HG02610 (cell line): ENCODE data around the gene NFAM1.

ENCODE experiments used
- ATAC-seq: cut with Tn5 transposase; IDR thresholded peaks from one replicate; pipeline ENCODE4 v1.9.1; 2021; ENCODE audit warnings: mild to moderate bottlenecking, moderate library complexity; ENCODE audit not compliant: unreplicated experiment

Gene NFAM1

GRCh38 chr22:42432020-42432596, at the start of gene NFAM1:
Gene NFAM1, minus strand, starts transcription at chr22:42432403. Its CDS starts 46 bp downstream, at chr22:42432357.
- ATAC-seq: no peak

GRCh38 chr22:42475122-42475521, 42.9 kb upstream of the NFAM1 start:
- ATAC-seq: no peak

GRCh38 chr22:42473484-42474193, 41.4 kb upstream of the NFAM1 start:
- ATAC-seq: no peak

GRCh38 chr22:42472671-42473070, 40.5 kb upstream of the NFAM1 start:
- no peak for ATAC-seq

GRCh38 chr22:42471441-42471840, 39.2 kb upstream of the NFAM1 start:
- no peak for ATAC-seq

GRCh38 chr22:42470366-42471082, 38.3 kb upstream of the NFAM1 start:
- ATAC-seq: no peak

- ATAC-seq: no peak
Observed at GRCh38 chr22:42468841-42469240, 36.6 kb upstream of the NFAM1 start.

GRCh38 chr22:42462016-42462415, 29.8 kb upstream of the NFAM1 start:
- ATAC-seq: no peak

GRCh38 chr22:42461511-42461910, 29.3 kb upstream of the NFAM1 start:
- ATAC-seq: no peak

- ATAC-seq: no peak
Observed at GRCh38 chr22:42459287-42460063, 27.3 kb upstream of the NFAM1 start.

GRCh38 chr22:42452916-42453315, 20.7 kb upstream of the NFAM1 start:
- no peak for ATAC-seq

GRCh38 chr22:42452456-42452855, 20.3 kb upstream of the NFAM1 start:
- ATAC-seq: no peak

- ATAC-seq: no peak
Observed at GRCh38 chr22:42451499-42452145, 19.4 kb upstream of the NFAM1 start.

GRCh38 chr22:42450862-42451261, 18.7 kb upstream of the NFAM1 start:
- ATAC-seq: no peak

- ATAC-seq: no peak
Observed at GRCh38 chr22:42446151-42446550, 13.9 kb upstream of the NFAM1 start.

GRCh38 chr22:42444077-42444904, 12.1 kb upstream of the NFAM1 start:
- no peak for ATAC-seq

- no peak for ATAC-seq
Observed at GRCh38 chr22:42443240-42444076, 11.3 kb upstream of the NFAM1 start.

- ATAC-seq: no peak
Observed at GRCh38 chr22:42442748-42443147, 10.5 kb upstream of the NFAM1 start.

GRCh38 chr22:42440728-42441127, 8.5 kb upstream of the NFAM1 start:
- ATAC-seq: no peak
